HepG2 (cell line): ENCODE data around the gene TTBK1. TPM values are rescaled to one million over a fixed set of nuclear protein-coding genes. Genes with fewer than 3 reads are reported as not detected.

ENCODE experiments used
- AGO1 ChIP-seq: fragments of 200-400 bp; formaldehyde crosslinking; IDR thresholded peaks from 2 replicates; pipeline ENCODE4 v1.6.1; 2017; ENCODE audit warnings: mild to moderate bottlenecking, low read depth, low read length, moderate library complexity; ENCODE audit not compliant: poor library complexity, severe bottlenecking
- ELF4 ChIP-seq: sonication (generic); formaldehyde crosslinking; IDR thresholded peaks from 2 replicates; pipeline ENCODE4 v1.5.0; 2020; ENCODE audit warnings: missing genetic modification reagents, mild to moderate bottlenecking, moderate library complexity, borderline replicate concordance
- FOSL1 ChIP-seq: sonication (generic); formaldehyde crosslinking; IDR thresholded peaks from 2 replicates; pipeline ENCODE4 v1.9.0; 2021; ENCODE audit warnings: missing genetic modification reagents, borderline replicate concordance
- HNRNPUL1 ChIP-seq: fragments of 200-400 bp; formaldehyde crosslinking; IDR thresholded peaks from 2 replicates; pipeline ENCODE4 v1.6.1; 2017; ENCODE audit warnings: low read depth, mild to moderate bottlenecking, low read length, moderate library complexity
- KDM2A ChIP-seq: sonication (generic); formaldehyde crosslinking; IDR thresholded peaks from 2 replicates; pipeline ENCODE4 v1.4.0; 2020; ENCODE audit warnings: low read depth, missing genetic modification reagents, borderline replicate concordance
- MEF2D ChIP-seq: sonication (generic); formaldehyde crosslinking; IDR thresholded peaks from 2 replicates; pipeline ENCODE4 v1.5.1; 2020; ENCODE audit warnings: mild to moderate bottlenecking, missing genetic modification reagents
- PHF21A ChIP-seq: sonication (generic); formaldehyde crosslinking; IDR thresholded peaks from 2 replicates; pipeline ENCODE4 v1.5.0; 2020; ENCODE audit warnings: mild to moderate bottlenecking, missing genetic modification reagents
- POGK ChIP-seq: sonication (generic); formaldehyde crosslinking; conservative IDR thresholded peaks from 2 replicates; pipeline ENCODE4 v1.8.0; 2022; ENCODE audit warnings: mild to moderate bottlenecking, moderate library complexity, missing genetic modification reagents
- SYNCRIP ChIP-seq: fragments of 200-400 bp; formaldehyde crosslinking; IDR thresholded peaks from 2 replicates; pipeline ENCODE4 v1.6.1; 2018; ENCODE audit warnings: mild to moderate bottlenecking, low read depth, low read length; ENCODE audit not compliant: insufficient read depth
- ZFP41 ChIP-seq: sonication (generic); formaldehyde crosslinking; IDR thresholded peaks from 2 replicates; pipeline ENCODE4 v1.4.0; 2020; ENCODE audit warnings: mild to moderate bottlenecking, missing genetic modification reagents, borderline replicate concordance
- ZMYM2 ChIP-seq: sonication (generic); formaldehyde crosslinking; IDR thresholded peaks from 2 replicates; pipeline ENCODE4 v1.8.0; 2022; ENCODE audit warnings: mild to moderate bottlenecking, missing genetic modification reagents
- ZNF3 ChIP-seq: IDR thresholded peaks from 2 replicates; pipeline ENCODE4 v1.7.0; 2017; ENCODE audit warnings: inconsistent platforms
- ZNF367 ChIP-seq: sonication (generic); formaldehyde crosslinking; IDR thresholded peaks from 2 replicates; pipeline ENCODE4 v1.4.0; 2020; ENCODE audit warnings: missing genetic modification reagents, borderline replicate concordance
- ZNF383 ChIP-seq: sonication (generic); formaldehyde crosslinking; IDR thresholded peaks from 2 replicates; pipeline ENCODE4 v1.4.0; 2020; ENCODE audit warnings: missing genetic modification reagents, mild to moderate bottlenecking, borderline replicate concordance
- ZNF549 ChIP-seq: sonication (generic); formaldehyde crosslinking; IDR thresholded peaks from 2 replicates; pipeline ENCODE4 v1.5.0; 2020; ENCODE audit warnings: missing genetic modification reagents
- ZNF703 ChIP-seq: sonication (generic); formaldehyde crosslinking; IDR thresholded peaks from 2 replicates; pipeline ENCODE4 v1.5.1; 2020; ENCODE audit warnings: missing genetic modification reagents, mild to moderate bottlenecking, moderate library complexity, borderline replicate concordance
- ZNF724P ChIP-seq: sonication (generic); formaldehyde crosslinking; IDR thresholded peaks from 2 replicates; pipeline ENCODE4 v1.8.0; 2022; ENCODE audit warnings: missing genetic modification reagents, borderline replicate concordance
- polyA plus RNA-seq, 8 experiments: library from polyadenylated mRNA; depleted of rRNA in 3 of 8; stranded (reverse) in 7 of 8; unstranded in 1 of 8; fragments of >200 nt; fragmentation: Illumina TruSeq in 4 of 8; extraction: Trizol in 4 of 8; gene quantifications; 2 replicates each; pipeline versions ENCODE4 v1.2.1 to v1.2.3, GENCODE V29; 2011 to 2016; ENCODE audit warnings: low read depth in 4 of 8, missing spikeins in 1 of 8, mixed read lengths in 1 of 8; ENCODE audit not compliant: insufficient read depth in 1 of 8
- total RNA-seq, 5 experiments: library from RNA; depleted of rRNA; stranded (reverse); fragments of >200 nt; fragmentation: Illumina TruSeq; extraction: Trizol; gene quantifications; 2 replicates each; pipeline ENCODE4 v1.2.3, GENCODE V29; 2016; ENCODE audit warnings: low read depth in 1 of 5
- TF ChIP-seq, protein P1 (sequence below): sonication (generic); formaldehyde crosslinking; IDR thresholded peaks from 2 replicates; pipeline ENCODE4 v1.4.0; 2020; ENCODE audit warnings: low read depth, mild to moderate bottlenecking, missing genetic modification reagents
- TF ChIP-seq, protein P2 (sequence below): sonication (generic); formaldehyde crosslinking; IDR thresholded peaks from 2 replicates; pipeline ENCODE4 v1.9.0; 2021; ENCODE audit warnings: mild to moderate bottlenecking, missing genetic modification reagents

Gene TTBK1
- total and polyA plus RNA-seq, 2 of the 13 experiments (the other 11 are each of a cell fraction or from before 2014, with no cell fraction given) = 0.24 to 0.33 TPM

- TF ChIP-seq ZMYM2 (CRISPR knock-in tag) = no peak
- no peak for TF ChIP-seq SYNCRIP
- TF ChIP-seq ZNF367 (CRISPR knock-in tag) = no peak
- TF ChIP-seq ZNF549 = no peak
- TF ChIP-seq ELF4 = no peak
- TF ChIP-seq, protein P1, sequence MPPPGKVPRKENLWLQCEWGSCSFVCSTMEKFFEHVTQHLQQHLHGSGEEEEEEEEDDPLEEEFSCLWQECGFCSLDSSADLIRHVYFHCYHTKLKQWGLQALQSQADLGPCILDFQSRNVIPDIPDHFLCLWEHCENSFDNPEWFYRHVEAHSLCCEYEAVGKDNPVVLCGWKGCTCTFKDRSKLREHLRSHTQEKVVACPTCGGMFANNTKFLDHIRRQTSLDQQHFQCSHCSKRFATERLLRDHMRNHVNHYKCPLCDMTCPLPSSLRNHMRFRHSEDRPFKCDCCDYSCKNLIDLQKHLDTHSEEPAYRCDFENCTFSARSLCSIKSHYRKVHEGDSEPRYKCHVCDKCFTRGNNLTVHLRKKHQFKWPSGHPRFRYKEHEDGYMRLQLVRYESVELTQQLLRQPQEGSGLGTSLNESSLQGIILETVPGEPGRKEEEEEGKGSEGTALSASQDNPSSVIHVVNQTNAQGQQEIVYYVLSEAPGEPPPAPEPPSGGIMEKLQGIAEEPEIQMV (CRISPR knock-in tag) = 0 out of 2 replicates have a peak, but pooled peaks have one; percentile 10
- TF ChIP-seq KDM2A (CRISPR knock-in tag) = peak; percentile 63; the same call in 1 of the 2 replicates
- TF ChIP-seq POGK (CRISPR knock-in tag) = no peak; the same call in 1 of the 2 replicates
- TF ChIP-seq PHF21A (CRISPR knock-in tag) = peak; percentile 70
- TF ChIP-seq MEF2D = no peak
- 0 out of 2 replicates have a peak, but pooled peaks have one; percentile 40 for TF ChIP-seq ZNF724P (CRISPR knock-in tag)
- TF ChIP-seq ZFP41 (CRISPR knock-in tag) = no peak
- no peak for TF ChIP-seq ZNF383 (CRISPR knock-in tag)
- TF ChIP-seq HNRNPUL1 = no peak
- TF ChIP-seq, protein P2, sequence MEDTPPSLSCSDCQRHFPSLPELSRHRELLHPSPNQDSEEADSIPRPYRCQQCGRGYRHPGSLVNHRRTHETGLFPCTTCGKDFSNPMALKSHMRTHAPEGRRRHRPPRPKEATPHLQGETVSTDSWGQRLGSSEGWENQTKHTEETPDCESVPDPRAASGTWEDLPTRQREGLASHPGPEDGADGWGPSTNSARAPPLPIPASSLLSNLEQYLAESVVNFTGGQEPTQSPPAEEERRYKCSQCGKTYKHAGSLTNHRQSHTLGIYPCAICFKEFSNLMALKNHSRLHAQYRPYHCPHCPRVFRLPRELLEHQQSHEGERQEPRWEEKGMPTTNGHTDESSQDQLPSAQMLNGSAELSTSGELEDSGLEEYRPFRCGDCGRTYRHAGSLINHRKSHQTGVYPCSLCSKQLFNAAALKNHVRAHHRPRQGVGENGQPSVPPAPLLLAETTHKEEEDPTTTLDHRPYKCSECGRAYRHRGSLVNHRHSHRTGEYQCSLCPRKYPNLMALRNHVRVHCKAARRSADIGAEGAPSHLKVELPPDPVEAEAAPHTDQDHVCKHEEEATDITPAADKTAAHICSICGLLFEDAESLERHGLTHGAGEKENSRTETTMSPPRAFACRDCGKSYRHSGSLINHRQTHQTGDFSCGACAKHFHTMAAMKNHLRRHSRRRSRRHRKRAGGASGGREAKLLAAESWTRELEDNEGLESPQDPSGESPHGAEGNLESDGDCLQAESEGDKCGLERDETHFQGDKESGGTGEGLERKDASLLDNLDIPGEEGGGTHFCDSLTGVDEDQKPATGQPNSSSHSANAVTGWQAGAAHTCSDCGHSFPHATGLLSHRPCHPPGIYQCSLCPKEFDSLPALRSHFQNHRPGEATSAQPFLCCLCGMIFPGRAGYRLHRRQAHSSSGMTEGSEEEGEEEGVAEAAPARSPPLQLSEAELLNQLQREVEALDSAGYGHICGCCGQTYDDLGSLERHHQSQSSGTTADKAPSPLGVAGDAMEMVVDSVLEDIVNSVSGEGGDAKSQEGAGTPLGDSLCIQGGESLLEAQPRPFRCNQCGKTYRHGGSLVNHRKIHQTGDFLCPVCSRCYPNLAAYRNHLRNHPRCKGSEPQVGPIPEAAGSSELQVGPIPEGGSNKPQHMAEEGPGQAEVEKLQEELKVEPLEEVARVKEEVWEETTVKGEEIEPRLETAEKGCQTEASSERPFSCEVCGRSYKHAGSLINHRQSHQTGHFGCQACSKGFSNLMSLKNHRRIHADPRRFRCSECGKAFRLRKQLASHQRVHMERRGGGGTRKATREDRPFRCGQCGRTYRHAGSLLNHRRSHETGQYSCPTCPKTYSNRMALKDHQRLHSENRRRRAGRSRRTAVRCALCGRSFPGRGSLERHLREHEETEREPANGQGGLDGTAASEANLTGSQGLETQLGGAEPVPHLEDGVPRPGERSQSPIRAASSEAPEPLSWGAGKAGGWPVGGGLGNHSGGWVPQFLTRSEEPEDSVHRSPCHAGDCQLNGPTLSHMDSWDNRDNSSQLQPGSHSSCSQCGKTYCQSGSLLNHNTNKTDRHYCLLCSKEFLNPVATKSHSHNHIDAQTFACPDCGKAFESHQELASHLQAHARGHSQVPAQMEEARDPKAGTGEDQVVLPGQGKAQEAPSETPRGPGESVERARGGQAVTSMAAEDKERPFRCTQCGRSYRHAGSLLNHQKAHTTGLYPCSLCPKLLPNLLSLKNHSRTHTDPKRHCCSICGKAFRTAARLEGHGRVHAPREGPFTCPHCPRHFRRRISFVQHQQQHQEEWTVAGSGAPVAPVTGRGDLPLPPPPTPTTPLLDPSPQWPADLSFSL (CRISPR knock-in tag) = no peak
- no peak for TF ChIP-seq ZNF3 (CRISPR knock-in tag)
- TF ChIP-seq AGO1 = no peak
- no peak for TF ChIP-seq ZNF703 (CRISPR knock-in tag)
- TF ChIP-seq FOSL1 (CRISPR knock-in tag) = no peak
Measured at GRCh38 chr6:43247114-43247999, 4.1 kb downstream of the TTBK1 start (continued).
